ENCODE data around the gene SUN2. TPM values are rescaled to one million over a fixed set of nuclear protein-coding genes. Genes with fewer than 3 reads are reported as not detected.

SUN2 gene
- total and polyA plus RNA-seq, 2 of the 13 experiments (the other 11 are each of a cell fraction or from before 2014, with no cell fraction given) = 45.6 to 56.6 TPM

DNA sequence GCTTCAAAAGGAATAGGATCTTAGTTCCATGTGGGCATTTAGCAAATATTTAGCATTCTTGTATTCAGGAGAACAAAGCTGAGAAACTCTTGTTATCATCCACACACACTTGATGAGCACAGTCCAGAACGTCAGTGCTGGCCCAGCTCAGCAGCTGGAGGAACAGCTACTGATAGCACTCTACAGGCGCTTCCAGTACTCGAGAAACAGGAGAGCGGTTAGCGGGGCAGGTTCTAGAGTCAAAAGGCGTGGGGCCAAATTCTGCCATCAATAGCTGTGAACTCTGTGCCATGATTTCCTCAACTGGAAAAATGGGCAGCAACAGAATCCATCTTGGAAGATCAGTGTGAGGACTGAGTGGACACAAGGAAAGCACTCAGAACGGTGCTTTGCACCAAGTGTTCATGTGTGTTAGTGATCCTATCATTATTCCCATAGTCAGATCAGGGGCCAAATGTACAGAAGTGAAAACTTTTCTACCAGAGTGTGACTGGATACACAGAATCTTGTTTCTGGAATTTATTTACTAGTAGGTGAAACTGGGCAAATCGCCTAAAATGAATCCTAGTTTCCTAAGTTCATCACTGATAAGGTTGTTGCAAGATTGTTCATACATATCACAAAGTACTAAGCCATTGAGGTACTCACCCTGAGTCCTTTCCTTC is 58.2 kb downstream of the SUN2 start (continued):
- no peak for TF ChIP-seq XBP1 (CRISPR knock-in tag; IDR thresholded peaks at IDR 0.05)
- no peak for TF ChIP-seq SKI (IDR thresholded peaks at IDR 0.05; ENCODE audit: partially characterized antibody)
- TF ChIP-seq CBX2 (IDR thresholded peaks at IDR 0.05; ENCODE audit: low read depth, low read length) = no peak
- TF ChIP-seq CBX2 (CRISPR knock-in tag; IDR thresholded peaks at IDR 0.05; ENCODE audit: low read depth) = no peak
- TF ChIP-seq ZNF136 (CRISPR knock-in tag; IDR thresholded peaks at IDR 0.05; ENCODE audit: low read depth) = no peak
- TF ChIP-seq ZNF17 (CRISPR knock-in tag; IDR thresholded peaks at IDR 0.05) = no peak
- TF ChIP-seq ZMAT3 (CRISPR knock-in tag; conservative IDR thresholded peaks at IDR 0.05) = 0 out of 2 replicates have a peak, but pooled peaks have one; percentile 24
- no peak for TF ChIP-seq MTF2 (CRISPR knock-in tag; IDR thresholded peaks at IDR 0.05; ENCODE audit: borderline replicate concordance)
- no peak for TF ChIP-seq SCMH1 (CRISPR knock-in tag; IDR thresholded peaks at IDR 0.05; ENCODE audit: borderline replicate concordance)
- TF ChIP-seq, protein P1, sequence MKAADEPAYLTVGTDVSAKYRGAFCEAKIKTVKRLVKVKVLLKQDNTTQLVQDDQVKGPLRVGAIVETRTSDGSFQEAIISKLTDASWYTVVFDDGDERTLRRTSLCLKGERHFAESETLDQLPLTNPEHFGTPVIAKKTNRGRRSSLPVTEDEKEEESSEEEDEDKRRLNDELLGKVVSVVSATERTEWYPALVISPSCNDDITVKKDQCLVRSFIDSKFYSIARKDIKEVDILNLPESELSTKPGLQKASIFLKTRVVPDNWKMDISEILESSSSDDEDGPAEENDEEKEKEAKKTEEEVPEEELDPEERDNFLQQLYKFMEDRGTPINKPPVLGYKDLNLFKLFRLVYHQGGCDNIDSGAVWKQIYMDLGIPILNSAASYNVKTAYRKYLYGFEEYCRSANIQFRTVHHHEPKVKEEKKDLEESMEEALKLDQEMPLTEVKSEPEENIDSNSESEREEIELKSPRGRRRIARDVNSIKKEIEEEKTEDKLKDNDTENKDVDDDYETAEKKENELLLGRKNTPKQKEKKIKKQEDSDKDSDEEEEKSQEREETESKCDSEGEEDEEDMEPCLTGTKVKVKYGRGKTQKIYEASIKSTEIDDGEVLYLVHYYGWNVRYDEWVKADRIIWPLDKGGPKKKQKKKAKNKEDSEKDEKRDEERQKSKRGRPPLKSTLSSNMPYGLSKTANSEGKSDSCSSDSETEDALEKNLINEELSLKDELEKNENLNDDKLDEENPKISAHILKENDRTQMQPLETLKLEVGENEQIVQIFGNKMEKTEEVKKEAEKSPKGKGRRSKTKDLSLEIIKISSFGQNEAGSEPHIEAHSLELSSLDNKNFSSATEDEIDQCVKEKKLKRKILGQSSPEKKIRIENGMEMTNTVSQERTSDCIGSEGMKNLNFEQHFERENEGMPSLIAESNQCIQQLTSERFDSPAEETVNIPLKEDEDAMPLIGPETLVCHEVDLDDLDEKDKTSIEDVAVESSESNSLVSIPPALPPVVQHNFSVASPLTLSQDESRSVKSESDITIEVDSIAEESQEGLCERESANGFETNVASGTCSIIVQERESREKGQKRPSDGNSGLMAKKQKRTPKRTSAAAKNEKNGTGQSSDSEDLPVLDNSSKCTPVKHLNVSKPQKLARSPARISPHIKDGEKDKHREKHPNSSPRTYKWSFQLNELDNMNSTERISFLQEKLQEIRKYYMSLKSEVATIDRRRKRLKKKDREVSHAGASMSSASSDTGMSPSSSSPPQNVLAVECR (CRISPR knock-in tag; IDR thresholded peaks at IDR 0.05; ENCODE audit: borderline replicate concordance) = no peak; the same call in 1 of the 2 replicates
- TF ChIP-seq, protein P2, sequence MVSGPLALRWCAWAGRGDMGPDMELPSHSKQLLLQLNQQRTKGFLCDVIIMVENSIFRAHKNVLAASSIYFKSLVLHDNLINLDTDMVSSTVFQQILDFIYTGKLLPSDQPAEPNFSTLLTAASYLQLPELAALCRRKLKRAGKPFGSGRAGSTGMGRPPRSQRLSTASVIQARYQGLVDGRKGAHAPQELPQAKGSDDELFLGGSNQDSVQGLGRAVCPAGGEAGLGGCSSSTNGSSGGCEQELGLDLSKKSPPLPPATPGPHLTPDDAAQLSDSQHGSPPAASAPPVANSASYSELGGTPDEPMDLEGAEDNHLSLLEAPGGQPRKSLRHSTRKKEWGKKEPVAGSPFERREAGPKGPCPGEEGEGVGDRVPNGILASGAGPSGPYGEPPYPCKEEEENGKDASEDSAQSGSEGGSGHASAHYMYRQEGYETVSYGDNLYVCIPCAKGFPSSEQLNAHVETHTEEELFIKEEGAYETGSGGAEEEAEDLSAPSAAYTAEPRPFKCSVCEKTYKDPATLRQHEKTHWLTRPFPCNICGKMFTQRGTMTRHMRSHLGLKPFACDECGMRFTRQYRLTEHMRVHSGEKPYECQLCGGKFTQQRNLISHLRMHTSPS (CRISPR knock-in tag; IDR thresholded peaks at IDR 0.05; ENCODE audit: low read depth) = no peak
- no peak for TF ChIP-seq NFE2L1 (CRISPR knock-in tag; IDR thresholded peaks at IDR 0.05; ENCODE audit: borderline replicate concordance)
- no peak for TF ChIP-seq SMYD3 (CRISPR knock-in tag; IDR thresholded peaks at IDR 0.05)
- TF ChIP-seq ZZZ3 (CRISPR knock-in tag; IDR thresholded peaks at IDR 0.05; ENCODE audit: borderline replicate concordance) = no peak
- no peak for TF ChIP-seq ZNF777 (CRISPR knock-in tag; IDR thresholded peaks at IDR 0.05)
- TF ChIP-seq, protein P3, sequence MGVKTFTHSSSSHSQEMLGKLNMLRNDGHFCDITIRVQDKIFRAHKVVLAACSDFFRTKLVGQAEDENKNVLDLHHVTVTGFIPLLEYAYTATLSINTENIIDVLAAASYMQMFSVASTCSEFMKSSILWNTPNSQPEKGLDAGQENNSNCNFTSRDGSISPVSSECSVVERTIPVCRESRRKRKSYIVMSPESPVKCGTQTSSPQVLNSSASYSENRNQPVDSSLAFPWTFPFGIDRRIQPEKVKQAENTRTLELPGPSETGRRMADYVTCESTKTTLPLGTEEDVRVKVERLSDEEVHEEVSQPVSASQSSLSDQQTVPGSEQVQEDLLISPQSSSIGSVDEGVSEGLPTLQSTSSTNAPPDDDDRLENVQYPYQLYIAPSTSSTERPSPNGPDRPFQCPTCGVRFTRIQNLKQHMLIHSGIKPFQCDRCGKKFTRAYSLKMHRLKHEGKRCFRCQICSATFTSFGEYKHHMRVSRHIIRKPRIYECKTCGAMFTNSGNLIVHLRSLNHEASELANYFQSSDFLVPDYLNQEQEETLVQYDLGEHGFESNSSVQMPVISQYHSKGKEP (CRISPR knock-in tag; IDR thresholded peaks at IDR 0.05) = no peak
- TF ChIP-seq, protein P4, sequence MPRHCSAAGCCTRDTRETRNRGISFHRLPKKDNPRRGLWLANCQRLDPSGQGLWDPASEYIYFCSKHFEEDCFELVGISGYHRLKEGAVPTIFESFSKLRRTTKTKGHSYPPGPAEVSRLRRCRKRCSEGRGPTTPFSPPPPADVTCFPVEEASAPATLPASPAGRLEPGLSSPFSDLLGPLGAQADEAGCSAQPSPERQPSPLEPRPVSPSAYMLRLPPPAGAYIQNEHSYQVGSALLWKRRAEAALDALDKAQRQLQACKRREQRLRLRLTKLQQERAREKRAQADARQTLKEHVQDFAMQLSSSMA (CRISPR knock-in tag; IDR thresholded peaks at IDR 0.05) = no peak
- no peak for TF ChIP-seq NRL (CRISPR knock-in tag; IDR thresholded peaks at IDR 0.05; ENCODE audit: borderline replicate concordance)
- TF ChIP-seq, protein P5, sequence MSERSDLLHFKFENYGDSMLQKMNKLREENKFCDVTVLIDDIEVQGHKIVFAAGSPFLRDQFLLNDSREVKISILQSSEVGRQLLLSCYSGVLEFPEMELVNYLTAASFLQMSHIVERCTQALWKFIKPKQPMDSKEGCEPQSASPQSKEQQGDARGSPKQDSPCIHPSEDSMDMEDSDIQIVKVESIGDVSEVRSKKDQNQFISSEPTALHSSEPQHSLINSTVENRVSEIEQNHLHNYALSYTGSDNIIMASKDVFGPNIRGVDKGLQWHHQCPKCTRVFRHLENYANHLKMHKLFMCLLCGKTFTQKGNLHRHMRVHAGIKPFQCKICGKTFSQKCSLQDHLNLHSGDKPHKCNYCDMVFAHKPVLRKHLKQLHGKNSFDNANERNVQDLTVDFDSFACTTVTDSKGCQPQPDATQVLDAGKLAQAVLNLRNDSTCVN (CRISPR knock-in tag; IDR thresholded peaks at IDR 0.05; ENCODE audit: borderline replicate concordance) = peak; percentile 78; the same call in 1 of the 2 replicates
- no peak for TF ChIP-seq SMAD9 (CRISPR knock-in tag; IDR thresholded peaks at IDR 0.05)

All from HepG2 (cell line).